Memory B cell (primary cell): ENCODE results near the gene TMEM255B.

Source experiments
- ATAC-seq: fragments of 150-1000 bp; cut with Tn5 transposase; 2 replicates; pipeline ENCODE4 v1.10.0; 2021; ENCODE audit warnings: low read depth, mild to moderate bottlenecking, moderate library complexity
- DNase-seq, 2 donors: peaks; one replicate each; pipeline ENCODE4 v3.0.0; 2022; ENCODE audit warnings: low spot score in 2 of 2
- H3K27ac Mint-ChIP-seq: one replicate; pipeline ENCODE4 v1.8.0; 2022; ENCODE audit warnings: mild to moderate bottlenecking, moderate library complexity, mixed read lengths
- H3K27me3 Mint-ChIP-seq: one replicate; pipeline ENCODE4 v1.8.0; 2022; ENCODE audit warnings: mixed read lengths
- H3K36me3 Mint-ChIP-seq: one replicate; pipeline ENCODE4 v1.8.0; 2022; ENCODE audit warnings: mild to moderate bottlenecking, mixed read lengths
- H3K4me1 Mint-ChIP-seq: one replicate; pipeline ENCODE4 v1.8.0; 2022; ENCODE audit warnings: mixed read lengths
- H3K4me3 Mint-ChIP-seq: one replicate; pipeline ENCODE4 v1.8.0; 2022; ENCODE audit warnings: mild to moderate bottlenecking, moderate library complexity, mixed read lengths
- H3K9me3 Mint-ChIP-seq: one replicate; pipeline ENCODE4 v1.8.0; 2022; ENCODE audit warnings: mixed read lengths

The TMEM255B gene

DNA sequence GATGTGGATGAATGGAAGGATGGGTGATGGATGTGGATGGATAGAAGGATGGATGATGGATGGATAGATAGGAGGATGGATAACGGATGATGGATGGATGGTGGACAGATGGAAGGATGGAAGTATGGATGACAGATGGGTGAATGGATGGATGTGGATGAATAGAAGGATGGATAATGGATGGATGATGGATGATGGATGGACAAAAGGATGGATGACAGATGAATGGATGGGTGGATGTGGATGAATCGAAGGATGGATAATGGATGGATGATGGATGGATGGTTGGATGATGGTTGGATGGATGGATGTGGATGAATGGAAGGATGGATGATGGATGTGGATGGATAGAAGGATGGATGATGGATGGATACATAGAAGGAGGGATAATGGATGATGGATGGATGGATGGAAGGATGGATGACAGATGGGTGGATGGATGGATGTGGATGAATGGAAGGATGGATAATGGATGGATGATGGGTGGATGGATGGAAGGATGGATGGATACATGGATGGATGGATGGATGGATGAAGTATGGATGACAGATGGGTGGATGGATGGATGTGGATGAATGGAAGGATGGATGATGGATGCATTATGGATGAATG, 39.3 kb downstream of the TMEM255B start:
- H3K36me3 Mint-ChIP-seq, result no peaks in the 10 kb centered on the region
- no peak overlapping the region for H3K4me3 Mint-ChIP-seq
- H3K4me1 Mint-ChIP-seq, result no peaks in the 10 kb centered on the region
- no peak overlapping the region for H3K27ac Mint-ChIP-seq
- no peaks in the 10 kb centered on the region for H3K27me3 Mint-ChIP-seq
- DNase-seq (no peak), ATAC-seq (no peak)
- no peaks in the 10 kb centered on the region for H3K9me3 Mint-ChIP-seq

DNA sequence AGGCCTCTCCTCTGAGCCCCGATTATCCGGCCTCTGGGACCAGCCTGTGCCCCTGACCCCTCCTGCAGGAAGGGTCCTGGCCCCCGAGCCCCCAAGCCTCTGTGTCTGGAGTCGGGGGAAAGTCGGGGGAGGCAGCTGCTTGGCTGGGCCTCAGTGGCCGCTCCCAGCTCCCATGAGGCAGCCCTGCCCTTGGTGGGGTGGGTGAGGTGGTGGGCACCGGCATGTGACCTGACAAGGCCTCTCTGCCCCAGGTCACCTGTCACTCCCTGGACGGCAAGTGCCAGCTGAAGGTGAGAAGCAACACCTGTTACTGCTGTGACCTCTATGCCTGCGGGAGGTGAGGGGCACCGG, 41.5 kb downstream of the TMEM255B start:
- Mint-ChIP-seq H3K27me3 (no peaks in the 10 kb centered on the region), H3K4me1 (no peaks in the 10 kb centered on the region), H3K9me3 (no peaks in the 10 kb centered on the region), H3K27ac (no peak overlapping the region), H3K4me3 (no peak overlapping the region), H3K36me3 (no peaks in the 10 kb centered on the region)
- DNase-seq (no peak), ATAC-seq (no peak)

DNA sequence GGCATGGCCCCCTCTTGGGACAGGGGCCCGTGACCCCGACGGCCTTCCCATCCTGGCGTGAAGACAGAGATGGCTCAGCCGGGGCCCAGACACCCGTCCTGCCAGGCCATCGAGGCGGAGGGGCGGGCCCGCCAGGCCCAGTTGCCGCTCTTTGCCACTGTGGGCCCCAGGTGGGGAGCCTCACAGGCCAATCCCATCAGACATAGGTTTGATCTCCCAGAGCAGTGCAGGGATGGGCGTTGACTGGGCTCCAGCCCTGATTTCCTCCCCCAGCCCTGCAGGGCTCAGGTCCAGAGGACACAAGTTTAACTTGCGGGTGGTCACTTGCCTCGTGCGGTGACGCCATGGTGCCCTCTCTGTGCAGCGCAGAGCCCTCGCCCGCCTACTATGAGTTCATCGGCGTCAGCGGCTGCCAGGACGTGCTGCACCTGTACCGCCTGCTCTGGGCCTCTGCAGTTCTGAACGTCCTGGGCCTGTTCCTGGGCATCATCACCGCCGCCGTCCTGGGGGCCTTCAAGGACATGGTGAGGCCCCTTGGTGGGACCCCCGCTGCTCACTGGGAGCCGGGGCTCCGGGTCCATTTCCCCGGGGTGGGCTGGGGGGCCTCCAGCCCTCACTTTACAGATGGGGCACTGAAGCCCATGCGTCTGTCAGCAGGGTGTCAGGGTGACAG, 42.4 kb downstream of the TMEM255B start:
- Mint-ChIP-seq H3K4me3 (no peak overlapping the region), H3K27ac (no peak overlapping the region), H3K9me3 (no peaks in the 10 kb centered on the region), H3K36me3 (no peaks in the 10 kb centered on the region), H3K4me1 (no peaks in the 10 kb centered on the region), H3K27me3 (no peaks in the 10 kb centered on the region)
- DNase-seq (no peak), ATAC-seq (no peak)

DNA sequence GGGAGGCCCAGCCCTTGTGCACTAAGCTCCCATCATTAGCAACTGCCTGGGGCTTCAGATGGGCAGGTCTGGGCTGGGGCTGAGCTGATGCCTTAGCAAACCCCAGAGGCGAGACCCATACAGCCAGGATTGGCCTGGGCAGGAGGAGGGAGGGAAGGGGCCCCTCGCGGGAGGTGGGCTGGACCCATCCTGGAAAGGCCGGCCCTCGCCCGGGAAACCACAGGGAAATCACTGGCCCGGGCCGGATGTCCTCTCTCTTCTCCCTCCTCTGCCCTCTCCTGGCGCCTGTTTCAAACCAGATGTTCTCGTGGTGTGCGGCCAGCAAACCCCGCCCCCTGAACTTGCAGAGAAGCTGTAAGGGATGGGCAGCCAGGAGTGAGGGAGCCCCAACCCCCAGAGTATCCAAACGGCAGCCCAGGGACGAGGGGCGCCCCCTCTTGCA, 43.1 kb downstream of the TMEM255B start:
- DNase-seq (no peak), ATAC-seq (no peak)
- no peak overlapping the region for H3K4me3 Mint-ChIP-seq
- no peaks in the 10 kb centered on the region for H3K9me3 Mint-ChIP-seq
- no peaks in the 10 kb centered on the region for H3K36me3 Mint-ChIP-seq
- H3K27ac Mint-ChIP-seq, result no peak overlapping the region
- H3K4me1 Mint-ChIP-seq, result no peaks in the 10 kb centered on the region
- no peaks in the 10 kb centered on the region for H3K27me3 Mint-ChIP-seq

DNA sequence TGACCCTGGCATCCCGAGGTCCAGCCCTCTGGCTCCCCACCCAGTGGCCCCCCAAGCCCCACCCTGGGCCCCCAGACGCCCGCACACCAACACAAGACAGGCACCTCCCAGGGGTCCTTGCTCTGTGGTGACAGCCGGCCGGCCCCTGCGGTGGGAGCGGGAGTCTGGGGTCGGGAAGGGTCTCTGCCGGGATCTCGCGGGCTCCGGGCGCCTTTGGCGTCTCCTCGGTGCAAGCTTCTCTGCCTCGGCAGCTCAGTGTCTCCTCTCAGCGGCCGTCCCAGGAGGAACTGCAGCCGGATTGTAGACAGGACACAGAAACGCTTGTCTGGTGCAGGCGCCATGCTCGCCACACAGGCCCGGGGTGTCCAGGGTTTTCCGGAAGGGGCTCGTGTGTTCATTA, 43.7 kb downstream of the TMEM255B start:
- Mint-ChIP-seq H3K27ac (no peak overlapping the region), H3K9me3 (no peaks in the 10 kb centered on the region), H3K4me1 (no peaks in the 10 kb centered on the region), H3K36me3 (no peaks in the 10 kb centered on the region), H3K4me3 (no peak overlapping the region), H3K27me3 (no peaks in the 10 kb centered on the region)
- ATAC-seq, result no peak
- DNase-seq, result no peak

DNA sequence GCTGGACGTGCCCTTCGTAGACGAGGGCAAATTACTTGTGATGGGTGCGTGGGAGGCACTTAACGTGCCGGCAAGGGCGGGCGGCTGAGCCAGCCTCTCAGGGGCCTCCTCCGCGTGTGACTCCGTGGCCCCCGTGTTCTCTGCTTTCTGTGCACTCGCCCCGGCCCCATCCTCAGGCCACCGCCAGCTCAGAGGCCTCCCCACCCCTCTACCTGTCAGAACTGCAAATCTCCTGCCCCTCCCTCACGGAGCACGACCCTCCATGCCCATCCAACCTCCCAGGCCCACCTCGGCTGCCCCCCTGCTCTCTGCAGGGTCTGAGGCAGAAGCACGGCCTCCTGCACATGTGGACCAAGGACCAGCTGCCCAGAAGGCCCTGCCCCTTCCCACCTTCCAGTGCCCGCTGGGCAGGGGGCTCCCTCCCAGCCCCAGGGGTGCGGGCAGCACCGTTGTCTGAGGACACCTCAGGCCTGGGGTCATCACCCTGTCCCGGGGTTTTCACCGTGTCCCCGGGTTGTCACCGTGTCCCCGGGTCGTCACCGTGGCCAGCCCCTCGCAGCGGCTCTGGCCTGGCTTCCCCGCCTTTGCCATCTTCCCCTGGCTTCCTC, 44.5 kb downstream of the TMEM255B start:
- Mint-ChIP-seq H3K9me3 (peaks cover 3% of the 10 kb centered on the region), H3K4me1 (no peaks in the 10 kb centered on the region), H3K36me3 (no peaks in the 10 kb centered on the region), H3K4me3 (no peak overlapping the region), H3K27ac (no peak overlapping the region), H3K27me3 (no peaks in the 10 kb centered on the region)
- DNase-seq, result no peak
- no peak for ATAC-seq

DNA sequence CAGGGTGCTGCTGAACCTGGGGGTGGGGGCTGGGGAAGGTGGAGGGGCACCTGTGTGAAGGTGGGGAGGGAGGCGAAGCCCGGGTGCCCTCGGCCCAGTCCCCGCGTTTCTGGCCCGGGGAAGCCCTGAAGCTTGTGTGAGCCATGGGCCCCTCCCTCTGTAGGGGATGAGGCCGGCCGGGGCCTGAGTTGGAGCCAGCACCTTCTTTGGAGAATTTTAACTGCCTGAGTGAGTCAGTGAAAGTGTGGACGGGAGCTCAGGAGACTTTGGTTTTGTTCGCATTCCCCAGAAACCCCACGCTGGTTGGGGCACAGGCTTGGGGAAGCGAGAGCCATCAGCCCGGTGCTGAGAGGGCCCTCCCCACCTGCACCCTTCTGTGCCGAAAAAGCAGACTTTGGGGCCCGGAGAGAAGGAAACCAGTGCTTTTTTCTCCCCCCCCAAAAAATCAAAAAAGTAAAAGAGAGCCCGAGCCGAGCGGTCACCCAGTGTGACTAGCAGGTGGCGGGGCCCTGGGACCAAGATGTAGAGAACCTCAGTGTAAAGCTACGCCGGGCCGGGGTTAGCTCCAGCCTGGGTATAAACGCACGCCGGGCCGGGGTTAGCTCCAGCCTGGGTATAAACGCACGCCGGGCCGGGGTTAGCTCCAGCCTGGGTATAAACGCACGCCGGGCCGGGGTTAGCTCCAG, 45.1 kb downstream of the TMEM255B start:
- Mint-ChIP-seq H3K27me3 (no peaks in the 10 kb centered on the region), H3K36me3 (no peaks in the 10 kb centered on the region), H3K27ac (no peak overlapping the region), H3K4me1 (no peaks in the 10 kb centered on the region), H3K9me3 (peaks cover 7% of the 10 kb centered on the region), H3K4me3 (no peak overlapping the region)
- DNase-seq (no peak), ATAC-seq (no peak)

DNA sequence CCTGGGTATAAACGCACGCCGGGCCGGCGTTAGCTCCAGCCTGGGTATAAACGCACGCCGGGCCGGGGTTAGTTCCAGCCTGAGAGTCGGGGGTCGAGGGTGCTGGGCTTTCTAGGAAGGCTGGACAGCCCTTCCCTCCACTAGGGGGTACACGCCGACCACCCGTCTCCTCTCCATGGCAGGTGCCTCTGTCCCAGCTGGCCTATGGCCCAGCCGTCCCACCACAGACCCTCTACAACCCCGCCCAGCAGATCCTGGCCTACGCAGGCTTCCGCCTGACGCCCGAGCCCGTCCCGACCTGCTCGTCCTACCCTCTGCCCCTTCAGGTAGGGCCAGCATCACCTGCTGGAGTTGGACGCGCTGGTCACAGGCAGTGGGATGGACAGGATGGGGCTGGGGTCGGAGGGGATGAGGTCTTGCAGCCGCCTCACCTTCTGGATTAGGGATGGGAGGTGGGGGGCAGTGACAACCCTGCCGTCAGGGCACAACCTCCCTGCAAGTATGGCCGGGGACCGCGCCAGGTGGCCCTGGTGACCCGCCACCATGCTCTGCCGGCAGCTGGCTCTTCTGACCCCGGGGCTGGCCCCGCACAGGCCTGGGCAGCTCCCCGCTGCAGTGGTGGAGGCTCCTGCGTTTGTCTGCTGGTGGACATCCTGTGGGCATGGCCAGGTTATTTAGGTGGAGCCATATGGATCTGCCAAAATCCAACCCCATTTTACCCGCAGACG, 45.8 kb downstream of the TMEM255B start:
- ATAC-seq, result no peak
- no peak overlapping the region for H3K27ac Mint-ChIP-seq
- H3K9me3 Mint-ChIP-seq, result peaks cover 7% of the 10 kb centered on the region
- H3K27me3 Mint-ChIP-seq, result no peaks in the 10 kb centered on the region
- DNase-seq, result no peak
- H3K4me3 Mint-ChIP-seq, result no peak overlapping the region
- no peaks in the 10 kb centered on the region for H3K4me1 Mint-ChIP-seq
- no peaks in the 10 kb centered on the region for H3K36me3 Mint-ChIP-seq

DNA sequence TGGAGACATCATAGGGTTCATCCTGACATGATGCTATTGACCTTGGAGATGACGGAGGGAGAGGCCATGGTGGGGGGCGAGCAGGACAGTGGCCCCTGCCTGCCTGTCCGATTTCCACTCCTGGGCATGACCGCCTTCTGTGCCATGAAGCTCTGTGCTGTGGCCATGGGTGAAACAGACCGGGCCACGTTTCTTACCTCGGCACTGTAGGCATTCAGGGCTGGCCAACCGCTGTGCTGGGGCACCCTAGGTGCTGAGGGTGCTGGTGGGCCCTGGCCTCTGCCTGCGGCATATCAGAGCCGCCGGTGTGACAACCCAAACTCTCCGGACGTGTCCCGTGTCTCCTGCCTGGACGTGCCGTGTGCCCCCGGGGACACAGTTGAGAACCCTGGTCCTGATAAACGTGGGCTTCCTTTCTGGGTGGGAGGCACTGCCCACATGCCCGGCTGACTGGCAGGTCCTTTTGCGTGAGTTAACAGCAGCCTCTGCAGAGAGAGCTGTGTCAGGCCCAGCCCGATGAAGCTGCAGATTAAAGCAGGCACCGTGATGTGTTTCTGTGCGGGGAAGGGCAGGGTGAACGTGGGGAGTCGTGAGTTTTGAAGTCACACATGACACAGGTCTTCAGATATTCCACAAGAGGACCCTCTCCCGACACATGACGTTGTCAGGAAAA, 46.5 kb downstream of the TMEM255B start:
- no peak for DNase-seq
- H3K27me3 Mint-ChIP-seq, result no peaks in the 10 kb centered on the region
- H3K9me3 Mint-ChIP-seq, result peaks cover 7% of the 10 kb centered on the region
- H3K27ac Mint-ChIP-seq, result no peak overlapping the region
- H3K4me3 Mint-ChIP-seq, result no peak overlapping the region
- H3K36me3 Mint-ChIP-seq, result no peaks in the 10 kb centered on the region
- no peak for ATAC-seq
- no peaks in the 10 kb centered on the region for H3K4me1 Mint-ChIP-seq

DNA sequence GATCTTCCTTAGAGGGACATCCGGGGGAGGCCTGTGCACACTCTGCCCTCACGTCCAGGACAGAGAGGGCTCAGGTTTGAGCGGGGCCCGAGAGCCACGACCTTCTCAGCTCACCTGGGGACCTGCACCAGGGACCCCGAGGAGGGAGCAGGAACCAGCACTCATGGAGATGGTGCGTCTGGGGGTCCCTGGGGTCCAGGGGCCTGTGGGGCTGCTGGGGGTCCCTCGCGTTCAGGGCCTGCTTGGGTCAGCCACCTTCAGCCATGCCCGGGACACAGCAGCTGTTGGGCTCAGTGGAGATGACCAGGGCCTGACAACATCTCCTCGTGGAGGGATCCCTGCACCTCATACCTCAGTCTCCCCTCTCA, 47.1 kb downstream of the TMEM255B start:
- Mint-ChIP-seq H3K4me3 (no peak overlapping the region), H3K27me3 (no peaks in the 10 kb centered on the region), H3K36me3 (no peaks in the 10 kb centered on the region), H3K27ac (no peak overlapping the region), H3K4me1 (no peaks in the 10 kb centered on the region), H3K9me3 (peaks cover 7% of the 10 kb centered on the region)
- no peak for DNase-seq
- ATAC-seq, result no peak

DNA sequence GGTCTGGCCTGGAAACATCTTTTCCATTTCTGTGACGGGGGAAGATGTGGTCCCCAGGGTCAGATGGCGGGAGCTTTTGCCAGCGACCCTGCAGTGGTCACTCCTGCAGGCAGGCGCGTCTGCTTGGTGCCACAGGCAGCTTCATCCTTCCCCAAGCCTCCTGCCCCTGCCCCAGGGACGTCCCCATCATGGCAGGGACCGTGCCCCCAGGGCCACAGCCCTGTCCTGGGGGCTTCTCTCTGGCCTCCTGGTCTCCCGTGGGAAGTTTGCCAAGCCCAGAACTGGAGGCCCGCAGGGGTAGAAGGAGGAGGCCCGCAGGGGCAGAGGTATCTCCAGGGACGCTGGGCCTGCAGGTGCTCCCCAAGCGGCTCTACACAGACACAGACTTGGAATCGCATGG, 47.5 kb downstream of the TMEM255B start:
- Mint-ChIP-seq H3K27me3 (no peaks in the 10 kb centered on the region), H3K4me1 (no peaks in the 10 kb centered on the region), H3K36me3 (no peaks in the 10 kb centered on the region), H3K27ac (no peak overlapping the region), H3K9me3 (peaks cover 7% of the 10 kb centered on the region), H3K4me3 (no peak overlapping the region)
- DNase-seq (no peak), ATAC-seq (no peak)

DNA sequence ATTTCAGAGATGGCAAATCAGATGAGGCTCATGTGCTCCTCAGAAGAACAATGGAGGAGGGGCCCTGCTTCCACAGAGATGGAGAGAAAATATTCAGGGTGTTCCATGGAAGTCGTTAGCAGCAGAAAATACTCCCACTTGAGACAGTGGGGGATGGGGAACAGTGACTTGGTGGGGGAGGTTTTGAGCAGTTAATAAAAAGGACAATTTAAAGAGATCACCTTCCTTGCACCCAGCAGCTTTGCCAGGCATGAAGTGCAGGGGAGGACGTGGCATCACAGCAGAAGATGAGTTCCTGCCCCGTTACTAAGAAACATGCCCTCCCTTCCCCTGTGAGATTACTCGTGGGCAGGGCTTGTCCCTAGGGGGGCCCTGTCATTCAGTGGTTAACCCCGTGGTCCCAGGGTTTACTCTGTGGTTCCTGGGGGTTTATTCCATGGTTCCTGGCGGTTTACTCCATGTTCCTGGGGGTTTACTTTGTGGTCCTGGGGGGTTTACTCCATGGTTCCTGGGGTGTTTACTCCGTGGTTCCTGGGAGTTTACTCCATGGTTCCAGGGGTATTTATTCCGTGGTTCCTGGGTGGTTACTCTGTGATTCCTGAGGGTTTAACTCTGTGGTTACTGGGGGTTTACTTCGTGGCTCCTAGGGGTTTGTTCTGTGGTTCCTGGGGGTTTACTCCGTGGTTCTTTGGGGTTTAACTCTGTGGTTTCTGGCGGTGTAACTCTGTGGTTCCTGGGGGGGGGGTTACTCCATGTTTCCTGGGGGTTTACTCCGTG, 49.2 kb downstream of the TMEM255B start:
- no peak overlapping the region for H3K4me3 Mint-ChIP-seq
- H3K36me3 Mint-ChIP-seq, result no peaks in the 10 kb centered on the region
- DNase-seq (no peak), ATAC-seq (no peak)
- no peak overlapping the region for H3K27ac Mint-ChIP-seq
- no peaks in the 10 kb centered on the region for H3K4me1 Mint-ChIP-seq
- no peaks in the 10 kb centered on the region for H3K27me3 Mint-ChIP-seq
- H3K9me3 Mint-ChIP-seq, result peaks cover 7% of the 10 kb centered on the region

DNA sequence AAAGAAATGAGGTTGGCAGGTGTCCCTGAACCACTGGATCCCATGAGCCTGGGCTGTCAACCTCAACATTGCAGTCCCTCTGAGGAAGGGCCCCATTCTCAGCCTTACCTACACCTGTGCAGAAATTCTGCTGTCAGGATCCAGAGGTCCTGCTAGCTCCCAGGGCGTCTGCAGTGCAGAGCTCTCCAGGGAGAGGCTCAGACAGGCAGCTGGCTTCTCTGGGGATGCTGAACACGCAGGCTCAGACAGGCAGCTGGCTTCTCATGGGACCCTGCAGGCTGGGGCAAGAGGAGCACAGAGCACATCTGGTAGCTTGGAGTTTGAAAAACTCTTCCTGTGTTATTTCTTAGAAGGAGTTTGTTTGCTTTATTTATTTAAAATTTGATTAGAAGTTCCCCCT, 50.9 kb downstream of the TMEM255B start:
- Mint-ChIP-seq H3K9me3 (peaks cover 7% of the 10 kb centered on the region), H3K4me3 (no peak overlapping the region), H3K27me3 (no peaks in the 10 kb centered on the region), H3K4me1 (peaks cover under 1% of the 10 kb centered on the region), H3K36me3 (no peaks in the 10 kb centered on the region), H3K27ac (no peak overlapping the region)
- no peak for DNase-seq
- ATAC-seq, result no peak
